ENCODE results near the gene S100A6. TPM values are rescaled to one million over a fixed set of nuclear protein-coding genes. Genes with fewer than 3 reads are reported as not detected.
"Not testable (repeated sequence)": the region's sequence is repeated elsewhere in the genome, so short reads cannot be mapped to it uniquely, and the experiment has no call there.

Gene S100A6
- total RNA-seq, 1 experiment from 2014 or later, result 1,031 TPM

- no peak for DNase-seq (ENCODE audit: low read depth)
These were observed 28.2 kb upstream of the S100A6 start for GRCh38 chr1:153563991-153564390.

- no peak for DNase-seq (ENCODE audit: low read depth)
These were observed 27.7 kb upstream of the S100A6 start for GRCh38 chr1:153563483-153563901.

- not testable (repeated sequence) for DNase-seq (ENCODE audit: low read depth)
These were observed 26.2 kb upstream of the S100A6 start for GRCh38 chr1:153562021-153562420.

- DNase-seq (ENCODE audit: low read depth), result no peak
These were observed 25.7 kb upstream of the S100A6 start for GRCh38 chr1:153561466-153561985.

GRCh38 chr1:153560771-153561465, 25.1 kb upstream of the S100A6 start:
- no peak for DNase-seq (ENCODE audit: low read depth)

GRCh38 chr1:153560241-153560640, 24.4 kb upstream of the S100A6 start:
- DNase-seq (ENCODE audit: low read depth), result no peak

GRCh38 chr1:153557877-153558276, 22.1 kb upstream of the S100A6 start:
- no peak for DNase-seq (ENCODE audit: low read depth)

GRCh38 chr1:153556348-153556747, 20.6 kb upstream of the S100A6 start:
- no peak for DNase-seq (ENCODE audit: low read depth)

GRCh38 chr1:153553830-153554541, 18.2 kb upstream of the S100A6 start:
- no peak for DNase-seq (ENCODE audit: low read depth)

- DNase-seq (ENCODE audit: low read depth), result no peak
These were observed 17.3 kb upstream of the S100A6 start for GRCh38 chr1:153553096-153553495.

GRCh38 chr1:153552335-153552734, 16.5 kb upstream of the S100A6 start:
- no peak for DNase-seq (ENCODE audit: low read depth)

GRCh38 chr1:153550827-153551500, 15.2 kb upstream of the S100A6 start:
- DNase-seq (ENCODE audit: low read depth), result no peak

GRCh38 chr1:153550398-153550758, 14.6 kb upstream of the S100A6 start:
- no peak for DNase-seq (ENCODE audit: low read depth)

- DNase-seq (ENCODE audit: low read depth), result no peak
These were observed 14.1 kb upstream of the S100A6 start for GRCh38 chr1:153549741-153550397.

- DNase-seq (ENCODE audit: low read depth), result peak; percentile 97
These were observed 13.2 kb upstream of the S100A6 start, which contains the start of gene S100A3 for GRCh38 chr1:153548722-153549688. TSS of gene S100A3 (minus strand) at chr1:153549258. CDS start at chr1:153548485, 773 bp downstream.

- no peak for DNase-seq (ENCODE audit: low read depth)
These were observed 12.1 kb upstream of the S100A6 start for GRCh38 chr1:153547560-153548551.

GRCh38 chr1:153546796-153547559, 11.2 kb upstream of the S100A6 start:
- no peak for DNase-seq (ENCODE audit: low read depth)

GRCh38 chr1:153546371-153546770, 10.6 kb upstream of the S100A6 start:
- DNase-seq (ENCODE audit: low read depth), result no peak
